Measurements from ENCODE around the gene CD46. TPM values are rescaled to one million over a fixed set of nuclear protein-coding genes. Genes with fewer than 3 reads are reported as not detected.

Gene CD46
- total and polyA plus RNA-seq, 10 donors, result 63.4 to 218 (median 185) TPM

GRCh38 chr1:207754011-207754410 is 2.2 kb downstream of the CD46 start:
- Histone ChIP-seq H3K4me1 (peaks cover 15 to 83% (median 58%) of the 10 kb centered on the region in 6 donors), H3K9me3 (no peaks in the 10 kb centered on the region), H3K4me3 (peak overlapping the region in 1 of 8 donors; percentile 85), H3K27ac (peak overlapping the region in 3 of 8 donors; percentile 63 to 98 (median 64)), H3K27me3 (replicated peaks in 1 of 7) (no peaks in the 10 kb centered on the region), H3K36me3 (peaks cover 0 to 23% (median 12%) of the 10 kb centered on the region in 6 donors)
- TF ChIP-seq CTCF (IDR thresholded peaks at IDR 0.05 in 8 of 11, conservative IDR thresholded peaks at IDR 0.05 in 3 of 11) (no peak), POLR2AphosphoS5 (IDR thresholded peaks at IDR 0.05) (no peak)
- intact Hi-C loops (cut with DNase I; ENCODE audit: low total_unique reads), result no loop called here
- WGBS, 5 donors, result 75 to 83% (median 83%) methylated on average over 4 of the region's 4 CpGs
- no peak for DNase-seq

- peak overlapping the region in 1 of 8 donors; percentile 26 for H3K4me3 ChIP-seq
- no peaks in the 10 kb centered on the region for H3K9me3 ChIP-seq
- 54 to 81% (median 76%) methylated on average over 7 of the region's 7 CpGs for WGBS, 5 donors
- H3K27me3 ChIP-seq (replicated peaks in 1 of 7), result no peaks in the 10 kb centered on the region
- intact Hi-C loops (cut with DNase I; ENCODE audit: low total_unique reads), result no loop called here
- no peak for DNase-seq
- peak overlapping the region in 7 of 8 donors; percentile 7 to 98 (median 58) for H3K27ac ChIP-seq
- TF ChIP-seq POLR2AphosphoS5 (IDR thresholded peaks at IDR 0.05) (no peak), CTCF (IDR thresholded peaks at IDR 0.05 in 8 of 11, conservative IDR thresholded peaks at IDR 0.05 in 3 of 11) (no peak), POLR2A (IDR thresholded peaks at IDR 0.05) (no peak)
- H3K4me1 ChIP-seq, result peaks cover 15 to 75% (median 51%) of the 10 kb centered on the region in 6 donors
- peaks cover 0 to 34% (median 22%) of the 10 kb centered on the region in 6 donors for H3K36me3 ChIP-seq
These were observed 3.3 kb downstream of the CD46 start for GRCh38 chr1:207754974-207755700.

DNA sequence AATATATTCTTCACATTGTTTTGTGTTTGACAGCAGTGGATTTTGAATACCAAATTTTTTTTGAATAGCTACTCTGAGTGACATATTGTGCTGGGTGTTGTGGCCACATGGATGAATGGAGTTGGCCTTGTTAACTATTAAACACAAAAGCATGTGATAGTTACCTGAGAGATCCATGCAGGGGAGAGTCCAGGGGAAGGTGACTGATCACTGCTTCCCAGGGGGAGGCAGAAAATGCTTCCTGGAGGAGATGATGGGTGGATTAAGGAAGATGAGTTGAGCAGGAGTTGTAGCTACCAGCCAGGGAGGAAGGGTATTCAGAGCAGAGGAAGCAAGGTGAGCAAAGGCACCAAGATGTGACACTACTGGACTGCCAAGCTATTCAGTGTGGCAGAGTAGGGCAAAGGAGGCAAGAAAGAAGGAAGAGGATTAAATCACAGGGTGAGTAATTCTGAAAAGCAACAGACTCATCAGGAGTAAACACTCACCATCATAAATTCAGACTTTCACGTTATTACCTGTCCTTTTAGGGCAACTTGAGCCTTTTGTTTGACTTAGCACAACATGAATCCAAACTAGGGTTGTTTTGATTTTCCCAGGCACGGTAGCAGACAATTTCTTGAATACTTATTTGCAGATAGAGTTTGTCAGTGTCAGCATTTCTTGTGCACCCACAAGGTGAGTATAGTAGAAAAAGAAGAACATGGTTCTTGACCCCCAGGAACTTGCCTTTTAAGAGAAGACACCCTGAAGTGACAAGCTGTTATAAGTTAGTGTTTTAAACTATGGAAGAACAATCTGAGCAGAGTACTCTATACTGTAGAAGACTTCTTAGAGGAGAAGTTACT is 4.2 kb downstream of the CD46 start:
- TF ChIP-seq CTCF (IDR thresholded peaks at IDR 0.05 in 8 of 11, conservative IDR thresholded peaks at IDR 0.05 in 3 of 11) (no peak), POLR2AphosphoS5 (IDR thresholded peaks at IDR 0.05) (no peak), POLR2A (IDR thresholded peaks at IDR 0.05) (no peak)
- peaks cover 15 to 66% (median 42%) of the 10 kb centered on the region in 6 donors for H3K4me1 ChIP-seq
- DNase-seq, result no peak
- H3K9me3 ChIP-seq, result no peaks in the 10 kb centered on the region
- peak overlapping the region in 1 of 8 donors; percentile 26 for H3K4me3 ChIP-seq
- WGBS, 5 donors, result 70 to 82% (median 77%) methylated on average over 2 of the region's 2 CpGs
- no peaks in the 10 kb centered on the region for H3K27me3 ChIP-seq (replicated peaks in 1 of 7)
- H3K36me3 ChIP-seq, result peaks cover 0 to 44% (median 28%) of the 10 kb centered on the region in 6 donors
- peak overlapping the region in 7 of 8 donors; percentile 7 to 98 (median 58) for H3K27ac ChIP-seq
- intact Hi-C loops (cut with DNase I; ENCODE audit: low total_unique reads), result no loop called here

- TF ChIP-seq CTCF (IDR thresholded peaks at IDR 0.05 in 8 of 11, conservative IDR thresholded peaks at IDR 0.05 in 3 of 11) (no peak), POLR2AphosphoS5 (IDR thresholded peaks at IDR 0.05) (peak in 1 of 3 donors; percentile 53)
- WGBS, 5 donors, result 96 to 98% (median 97%) methylated on average over 8 to 13 of the region's 13 CpGs
- Histone ChIP-seq H3K27me3 (replicated peaks in 1 of 7) (no peaks in the 10 kb centered on the region), H3K4me1 (peaks cover 0 to 11% (median under 1%) of the 10 kb centered on the region in 6 donors), H3K9me3 (no peaks in the 10 kb centered on the region), H3K4me3 (no peak overlapping the region), H3K27ac (no peak overlapping the region), H3K36me3 (peaks cover 0 to 98% (median 62%) of the 10 kb centered on the region in 6 donors)
- intact Hi-C loops (cut with DNase I; ENCODE audit: low total_unique reads), result no loop called here
- DNase-seq, result peak; percentile 59
These were observed 10.8 kb downstream of the CD46 start for GRCh38 chr1:207762622-207763021.
